CD4-positive, alpha-beta T cell treated with Interferon alpha-2 for 1 hour (primary cell): ENCODE data around the gene POU3F1.
"Not testable (repeated sequence)": the region's sequence is repeated elsewhere in the genome, so short reads cannot be mapped to it uniquely, and the experiment has no call there.

ENCODE experiments used
- DNase-seq, 2 donors: peaks; one replicate each; pipeline ENCODE4 v3.0.0-alpha.2; 2020 to 2022

Gene POU3F1

DNA sequence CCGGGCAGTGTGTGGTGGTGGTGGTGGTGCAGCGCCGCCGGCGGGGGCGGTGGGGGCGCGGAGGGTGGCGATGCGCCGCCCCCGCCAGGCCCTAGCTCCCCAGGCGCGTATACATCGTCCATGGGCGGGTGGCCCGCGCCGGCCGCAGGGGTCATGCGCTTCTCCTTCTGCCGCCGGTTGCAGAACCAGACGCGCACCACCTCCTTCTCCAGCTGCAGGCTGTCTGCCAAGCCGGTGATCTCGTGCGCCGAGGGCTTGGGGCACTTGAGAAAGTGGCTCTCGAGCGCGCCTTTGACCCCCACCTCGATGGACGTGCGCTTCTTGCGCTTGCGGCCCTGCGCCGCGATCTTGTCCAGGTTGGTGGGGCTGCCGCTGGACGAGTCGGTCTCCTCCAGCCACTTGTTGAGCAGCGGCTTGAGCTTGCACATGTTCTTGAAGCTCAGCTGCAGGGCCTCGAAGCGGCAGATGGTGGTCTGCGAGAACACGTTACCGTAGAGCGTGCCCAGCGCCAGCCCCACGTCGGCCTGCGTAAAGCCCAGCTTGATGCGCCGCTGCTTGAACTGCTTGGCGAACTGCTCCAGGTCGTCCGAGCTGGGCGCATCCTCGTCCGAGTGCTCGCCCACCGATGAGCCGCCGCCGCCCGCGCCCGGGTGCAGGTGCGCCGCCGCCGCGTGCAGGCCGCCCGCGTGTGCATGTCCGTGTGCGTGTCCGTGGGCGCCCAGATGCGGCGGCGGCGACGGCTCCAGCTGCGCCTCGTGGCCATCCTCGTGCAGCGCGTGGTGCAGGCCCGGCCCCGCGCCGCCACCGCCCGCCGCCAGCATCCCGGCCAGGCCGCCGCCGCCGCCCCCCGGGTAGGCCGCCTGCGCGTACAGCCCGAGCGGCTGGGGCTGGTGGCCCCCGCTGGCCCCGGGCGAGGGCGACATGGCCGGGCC, 926 bp downstream of the POU3F1 start:
- no peak for DNase-seq

DNA sequence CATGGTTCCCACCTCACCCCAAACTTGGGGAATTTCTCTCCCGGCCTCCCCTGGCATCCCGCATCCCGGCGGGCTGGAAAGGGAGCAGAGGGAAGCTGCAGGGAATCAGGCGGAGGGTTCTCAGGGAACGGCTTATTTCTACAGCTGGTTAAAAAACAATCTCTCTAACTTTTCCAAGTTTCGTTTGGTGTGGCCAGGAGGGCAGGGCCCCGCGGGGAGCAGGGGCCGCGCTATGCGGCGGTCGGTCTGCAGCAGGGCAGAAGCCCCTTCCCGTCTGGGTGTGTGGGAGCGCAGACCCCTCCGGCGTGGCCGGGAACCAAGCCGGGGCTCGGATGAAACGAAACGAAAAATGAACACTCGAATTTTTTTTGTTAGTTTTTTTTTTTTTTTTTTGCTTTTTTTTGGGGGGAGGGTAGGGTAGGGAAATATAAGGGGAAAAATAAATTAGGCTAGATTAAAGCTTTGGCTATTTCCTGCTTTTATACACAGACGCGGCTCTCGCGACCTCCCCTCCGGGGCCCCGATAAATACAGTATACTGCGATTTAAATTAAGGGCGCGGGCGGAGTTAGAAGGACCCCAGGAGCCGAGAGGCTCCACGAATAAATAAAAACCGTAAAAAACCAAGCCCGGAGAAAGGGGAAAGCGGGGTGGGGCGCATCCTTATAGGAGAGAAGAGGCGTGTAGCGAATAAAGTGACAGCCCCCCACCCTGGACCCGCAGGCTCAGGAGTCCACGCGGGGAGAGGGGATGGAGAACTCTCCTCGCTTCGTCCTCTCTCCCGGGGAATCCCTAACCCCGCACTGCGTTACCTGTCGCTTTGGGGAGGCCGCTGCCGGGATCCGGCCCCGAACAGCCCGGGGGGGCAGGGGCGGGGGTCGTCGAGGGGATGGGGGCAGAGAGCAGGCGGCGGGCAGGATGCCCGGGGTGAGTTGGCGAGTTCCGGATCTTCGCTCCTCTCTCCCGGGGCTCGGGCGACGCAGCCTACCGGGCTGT, 2.1 kb downstream of the POU3F1 start:
- no peak for DNase-seq

DNA sequence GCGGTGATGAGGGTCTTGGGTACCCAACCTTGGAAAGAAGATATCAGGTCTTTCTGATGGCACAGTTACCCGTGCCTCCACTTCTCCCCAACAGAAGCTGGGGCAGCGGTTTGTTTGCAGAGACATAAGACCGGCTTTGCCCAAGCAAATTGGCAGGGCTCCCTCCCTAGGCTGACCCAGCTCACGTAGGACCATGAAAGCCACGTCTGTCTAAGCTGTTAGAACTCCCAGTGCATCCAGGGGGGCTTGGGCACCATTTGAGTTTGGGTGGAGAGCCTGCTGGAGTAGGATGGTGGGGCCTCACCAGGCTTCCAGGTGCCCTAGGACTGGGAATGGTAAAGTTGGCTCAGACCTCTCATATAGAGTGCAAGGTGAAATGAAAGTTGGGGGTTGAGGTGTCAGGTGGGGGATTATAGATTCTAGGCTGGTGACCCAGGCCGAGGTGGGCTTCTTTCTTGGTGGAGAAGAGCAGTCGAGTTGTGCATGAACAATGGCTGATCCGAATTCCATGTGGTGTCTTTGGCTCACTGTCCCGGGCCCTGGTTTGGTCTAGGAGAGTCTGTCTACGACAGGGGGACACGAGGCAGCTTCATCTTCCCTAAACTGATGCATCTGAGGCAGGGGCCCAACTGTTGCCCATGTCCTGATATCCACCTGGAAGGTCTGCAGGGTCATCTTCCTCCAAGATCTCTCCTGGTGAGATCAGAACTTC, 3.4 kb downstream of the POU3F1 start:
- no peak for DNase-seq

DNA sequence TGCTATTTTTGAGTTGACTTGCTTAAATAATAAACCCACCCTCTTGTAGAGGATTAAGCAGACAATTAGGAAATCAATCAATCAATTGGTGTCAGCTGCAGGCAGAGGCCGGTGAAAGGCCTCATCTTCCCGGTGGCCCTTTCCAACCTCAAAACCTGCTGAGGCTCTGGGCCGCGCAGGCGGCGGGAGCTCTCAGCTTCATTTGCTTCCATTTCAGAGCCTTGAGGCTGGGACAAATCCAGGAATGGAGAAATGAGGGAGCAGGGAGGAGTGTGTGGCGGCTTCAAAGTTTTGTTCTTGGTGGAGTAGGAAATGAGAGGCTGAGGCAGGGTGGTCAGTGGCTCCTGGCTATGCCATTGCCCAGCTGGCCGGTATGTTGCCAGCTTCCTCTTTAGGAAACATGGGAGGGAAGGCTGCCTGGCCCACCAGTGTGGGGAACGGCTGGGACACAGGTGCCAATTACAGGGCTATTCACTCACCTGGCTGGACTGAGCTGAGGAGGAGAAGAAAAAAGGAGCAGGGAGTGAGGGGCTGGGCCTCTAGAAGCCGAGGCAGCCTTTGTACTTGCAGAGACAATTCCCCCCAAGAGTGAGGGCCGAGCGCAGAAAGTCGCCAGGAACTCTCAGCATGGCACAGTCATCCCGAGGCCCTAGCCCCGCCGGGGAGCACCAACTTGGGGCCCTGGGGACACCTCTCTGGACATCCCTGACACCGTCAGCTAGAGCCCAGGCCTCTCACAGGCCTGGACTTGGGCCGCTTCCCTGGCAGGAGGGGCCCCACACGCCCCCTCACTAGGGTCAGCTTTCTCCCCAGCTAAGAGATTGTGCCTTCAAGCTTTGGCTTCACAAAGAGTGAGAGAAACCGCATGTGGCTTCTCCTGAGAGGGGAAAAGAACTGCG, 4.4 kb downstream of the POU3F1 start:
- DNase-seq, result no peak

DNA sequence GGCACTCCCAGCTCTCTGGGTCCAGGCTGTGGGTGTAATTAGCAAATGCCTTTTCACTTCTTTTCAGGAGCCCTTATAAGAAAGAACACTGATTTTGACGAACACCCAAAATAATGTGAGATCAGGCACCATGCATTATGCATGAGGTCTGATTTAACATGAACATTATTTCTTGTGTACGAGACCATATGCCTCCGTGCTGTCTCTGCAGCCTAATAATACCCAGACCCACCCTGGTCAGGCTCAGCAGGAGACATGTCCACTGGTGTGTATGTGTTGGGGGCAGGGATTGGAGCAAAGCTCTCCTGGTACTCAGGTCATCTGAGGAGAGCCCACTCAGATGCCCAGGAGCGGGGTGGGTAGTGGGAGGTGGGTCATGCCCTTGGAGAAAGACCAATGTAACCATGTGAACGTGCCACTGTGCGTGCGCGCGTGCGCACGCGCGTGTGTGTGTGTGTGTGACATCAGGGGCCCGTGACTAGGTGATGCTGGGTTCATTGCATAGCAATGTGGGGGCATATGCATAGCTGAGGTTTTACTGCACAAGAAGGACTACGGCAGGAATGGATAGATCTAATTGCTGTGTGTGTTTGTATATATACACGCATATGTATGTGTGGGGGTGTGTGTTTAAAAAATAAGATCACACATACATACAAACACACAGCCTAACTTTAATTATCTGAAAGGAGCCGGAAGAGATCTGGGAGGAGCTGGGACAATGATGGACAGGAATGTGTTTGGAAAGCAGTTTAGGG, 7.1 kb downstream of the POU3F1 start:
- DNase-seq, result no peak

DNA sequence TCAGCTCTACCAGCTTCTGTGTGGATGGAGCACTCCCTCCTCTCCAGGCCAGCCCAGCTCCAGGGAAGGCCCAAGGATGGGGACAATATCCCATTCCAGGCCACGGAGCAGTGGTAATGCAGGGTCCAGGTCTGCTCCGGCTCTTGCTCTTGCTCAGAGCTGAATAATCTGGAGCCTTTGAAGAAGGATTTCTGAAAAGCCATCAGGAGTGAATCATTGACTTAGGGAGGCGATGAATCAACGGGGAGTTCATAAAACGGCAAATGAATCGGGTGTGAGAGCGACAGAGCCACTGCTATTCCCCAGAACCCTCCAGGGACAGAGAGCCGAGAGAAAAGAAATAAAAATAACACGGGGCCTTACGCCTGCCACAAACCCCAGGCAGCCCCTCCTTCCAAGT, 7.7 kb downstream of the POU3F1 start:
- no peak for DNase-seq

DNA sequence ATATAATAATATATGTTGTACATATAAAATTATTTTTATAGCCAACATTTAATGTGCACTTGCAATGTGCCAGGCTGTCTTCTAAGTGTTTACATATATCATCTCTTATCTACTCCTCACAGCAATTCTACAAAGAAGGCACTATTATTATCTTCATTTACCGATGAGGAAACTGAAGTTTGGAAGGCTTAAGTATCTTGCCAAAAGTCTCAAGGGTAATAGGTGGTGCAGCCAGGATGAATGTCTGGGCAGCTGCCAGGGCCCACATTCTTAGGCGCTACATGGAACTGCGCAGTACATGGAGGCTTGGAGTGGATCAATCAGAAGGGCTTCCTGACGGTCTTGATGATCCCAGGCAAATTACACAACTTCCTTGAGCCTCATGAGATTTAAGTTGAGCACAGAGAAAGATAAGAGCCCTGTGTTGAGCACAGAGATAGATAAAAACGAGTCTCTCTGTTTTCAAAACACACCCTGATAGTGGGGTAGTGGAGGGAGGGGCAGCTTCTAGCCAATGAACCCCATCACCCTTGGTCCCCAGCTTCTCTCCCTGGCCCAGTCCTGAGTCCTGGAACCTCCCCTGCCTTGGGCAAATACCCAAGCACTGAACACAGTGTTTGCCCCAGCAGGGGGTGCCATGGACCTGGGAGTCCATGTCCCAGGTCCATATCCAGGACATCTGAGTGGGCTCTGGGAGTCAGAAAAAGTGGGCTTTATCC, 9.2 kb downstream of the POU3F1 start:
- no peak for DNase-seq

DNA sequence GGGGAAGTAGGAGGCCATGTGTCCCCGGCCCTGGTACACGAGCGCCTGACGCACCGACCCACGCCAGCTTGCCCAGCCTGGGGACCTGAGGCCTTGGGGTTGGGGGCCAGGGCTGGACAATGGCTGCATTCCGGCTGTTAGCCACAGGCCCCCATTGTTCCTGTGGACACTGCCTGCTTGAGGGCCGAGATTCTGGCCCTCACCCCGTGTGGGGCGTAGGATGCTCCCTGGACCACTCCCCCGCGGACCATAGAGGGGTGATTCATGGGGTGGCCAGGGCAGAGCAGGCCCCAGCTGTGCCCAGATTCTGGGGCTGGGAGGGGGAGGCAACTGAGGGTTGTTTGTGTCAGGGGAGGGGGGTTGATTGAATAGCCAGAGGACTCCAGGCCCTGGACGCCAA, 11.7 kb downstream of the POU3F1 start:
- DNase-seq, result no peak

DNA sequence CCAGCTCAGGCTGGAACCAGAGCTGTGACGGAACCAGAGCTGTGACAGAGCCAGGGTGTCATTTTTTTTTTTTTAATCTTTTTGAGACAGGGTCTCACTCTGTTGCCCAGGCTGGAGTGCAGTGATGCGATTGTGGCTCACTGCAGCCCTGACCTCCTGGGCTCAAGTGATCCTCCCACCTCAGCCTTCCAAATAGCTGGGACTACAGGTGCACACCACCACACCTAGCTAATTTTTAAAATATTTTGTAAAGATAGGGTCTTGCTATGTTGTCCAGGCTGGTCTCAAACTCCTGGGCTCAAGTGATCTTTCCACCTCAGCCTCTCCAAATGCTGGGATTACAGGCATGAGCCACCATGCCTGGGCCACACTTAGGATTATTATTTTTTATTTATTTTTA, 13.6 kb downstream of the POU3F1 start:
- DNase-seq, result not testable (repeated sequence)

DNA sequence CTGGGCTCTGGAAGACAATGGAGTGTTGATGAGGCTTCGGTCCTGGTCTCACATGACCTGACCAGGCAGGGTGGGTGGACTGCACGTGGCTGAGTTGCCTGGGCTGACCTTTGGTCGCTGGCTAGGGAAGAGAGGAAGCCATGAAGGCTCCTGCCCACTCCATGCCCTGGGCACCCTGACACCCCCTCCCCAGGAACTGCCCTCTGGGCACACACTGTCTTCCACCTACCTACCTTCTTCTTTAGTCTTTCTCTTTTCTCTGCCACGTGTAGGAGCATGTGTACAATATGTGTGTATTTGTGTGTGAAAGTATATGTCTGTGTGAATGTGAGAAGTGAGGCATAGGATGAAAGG, 15.1 kb downstream of the POU3F1 start:
- no peak for DNase-seq

DNA sequence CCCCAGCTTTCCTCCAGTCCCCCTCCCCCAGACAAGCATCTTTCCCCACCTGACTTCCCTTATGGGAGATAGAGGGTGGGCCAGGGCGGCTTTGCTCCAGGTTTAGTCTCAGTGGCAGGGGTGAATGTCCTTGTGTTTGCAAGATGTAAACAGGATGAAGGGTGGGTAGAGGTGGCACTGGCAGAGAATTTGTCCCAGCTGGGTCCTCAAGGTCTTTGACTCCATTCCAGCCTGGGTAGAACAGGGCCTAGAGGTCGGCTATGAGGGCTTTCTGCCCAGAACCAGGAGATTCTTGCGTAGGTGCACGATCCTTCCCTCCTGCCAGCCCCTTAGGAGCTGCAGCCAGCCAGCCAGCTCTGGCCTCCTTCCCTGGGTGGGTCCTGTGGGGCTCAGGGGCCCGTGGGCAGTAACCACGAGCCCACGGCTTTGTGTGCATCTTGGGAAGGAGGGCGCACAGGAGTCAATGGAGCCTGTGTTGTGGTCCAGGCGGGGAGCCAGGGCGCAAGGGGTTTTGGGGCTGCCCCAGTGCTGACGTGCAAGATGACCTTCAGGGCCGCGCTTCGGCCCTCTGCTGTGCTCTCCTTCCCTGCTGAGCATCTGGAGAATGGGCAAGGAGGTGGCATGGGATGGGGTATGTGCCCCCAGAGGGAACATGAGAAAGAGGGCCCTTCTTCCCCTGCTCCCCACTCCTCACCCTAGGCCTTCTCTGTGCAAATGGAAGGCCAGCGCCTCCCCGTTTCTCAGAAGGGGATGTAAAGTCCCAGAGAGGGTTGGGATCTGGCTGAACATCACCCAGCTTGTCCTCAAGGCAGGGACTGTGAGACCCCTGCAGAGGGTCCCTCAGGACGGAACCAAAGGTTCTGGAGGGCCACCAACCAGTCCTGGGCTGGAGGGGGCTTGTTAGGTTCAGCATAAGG, 15.7 kb downstream of the POU3F1 start:
- DNase-seq, result no peak

DNA sequence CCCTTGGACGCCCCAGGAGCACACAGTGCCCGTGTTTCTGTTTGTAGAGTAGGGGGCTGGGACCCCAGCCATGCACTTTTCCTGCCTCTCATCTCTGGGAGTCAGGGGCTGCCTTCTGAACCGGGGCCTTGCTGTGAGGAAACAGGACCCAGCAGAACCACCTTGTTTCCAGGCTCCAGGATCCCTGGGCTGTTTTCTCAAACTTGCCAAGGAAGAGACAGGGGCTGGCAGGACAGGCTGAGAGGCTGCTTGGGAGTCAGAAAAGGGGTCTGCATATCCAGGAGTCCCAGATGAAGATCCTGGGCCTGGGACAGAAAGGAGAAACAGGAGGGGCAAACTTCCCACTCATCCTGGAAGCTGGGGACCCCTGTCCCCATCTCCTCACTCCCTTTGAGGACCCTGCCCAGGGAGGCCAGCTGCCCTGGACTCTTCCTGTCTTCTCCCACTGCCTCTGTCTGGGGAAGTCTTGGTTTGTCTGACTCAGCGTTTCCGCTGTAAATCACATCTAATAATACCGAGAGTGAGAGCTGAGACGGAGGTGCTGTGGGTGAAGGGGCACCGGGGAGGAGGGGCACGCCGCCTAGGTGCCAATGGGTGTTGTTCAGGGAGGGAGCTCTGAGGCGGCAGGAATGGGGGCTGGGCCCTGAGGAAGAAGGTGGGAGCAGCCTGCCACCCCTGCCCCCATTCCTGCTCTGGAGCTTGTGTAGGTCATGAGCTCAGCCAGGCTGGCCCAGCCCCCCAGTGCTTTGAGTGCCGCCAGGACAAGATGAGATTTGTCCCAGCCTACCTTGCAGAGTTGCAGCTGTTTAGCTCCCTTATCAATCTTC, 16.7 kb downstream of the POU3F1 start:
- peak; percentile 17 to 58 for DNase-seq

DNA sequence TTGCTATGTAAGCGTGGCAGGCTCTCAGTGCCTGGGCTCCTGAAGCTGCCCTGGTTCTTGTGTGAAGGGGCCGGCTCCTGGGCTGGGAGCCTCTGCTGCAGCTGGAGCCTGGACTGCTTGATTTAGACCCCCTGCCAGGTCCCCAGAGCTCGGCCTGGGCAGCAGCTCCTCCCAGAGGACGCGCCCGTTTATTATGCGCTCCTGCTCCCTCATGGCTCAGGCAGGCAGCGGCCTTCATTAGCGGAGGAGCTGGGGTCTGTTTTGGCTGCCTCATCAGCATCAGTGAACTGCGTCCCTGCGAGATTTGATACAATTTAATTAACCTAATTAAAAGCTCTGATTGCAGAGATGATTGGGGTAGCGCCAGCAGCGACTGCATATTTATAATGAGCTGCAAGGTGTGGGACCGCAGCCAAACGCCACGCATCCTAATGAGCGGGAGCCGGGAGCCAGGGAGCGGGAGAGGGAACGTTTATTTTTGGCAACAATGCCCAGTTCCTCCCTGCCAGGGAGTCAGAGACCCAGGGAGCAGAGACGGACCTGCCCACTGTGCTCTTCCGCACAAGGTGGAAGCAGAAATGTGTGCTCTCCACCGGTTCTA, 17.4 kb downstream of the POU3F1 start:
- DNase-seq, result no peak

DNA sequence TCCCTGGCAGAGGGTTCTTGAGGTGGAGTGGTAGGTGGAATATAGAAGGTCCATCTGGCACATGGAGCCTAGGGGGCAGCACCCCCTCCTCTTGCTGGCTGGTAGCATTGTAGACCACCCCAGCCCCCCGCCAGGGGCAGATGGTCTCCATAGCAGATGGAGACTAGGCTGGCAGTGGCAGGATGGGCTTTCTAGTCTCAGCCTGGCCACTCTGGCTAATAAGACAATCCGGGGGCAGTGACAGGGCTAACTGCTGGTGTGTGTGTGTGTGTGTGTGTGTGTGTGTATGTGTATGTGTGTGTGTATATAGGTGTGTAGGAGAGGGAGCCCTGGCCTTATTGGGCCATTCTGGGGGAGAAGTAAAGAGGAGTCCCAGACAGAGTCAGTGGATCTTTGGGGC, 17.9 kb downstream of the POU3F1 start:
- DNase-seq, result no peak

DNA sequence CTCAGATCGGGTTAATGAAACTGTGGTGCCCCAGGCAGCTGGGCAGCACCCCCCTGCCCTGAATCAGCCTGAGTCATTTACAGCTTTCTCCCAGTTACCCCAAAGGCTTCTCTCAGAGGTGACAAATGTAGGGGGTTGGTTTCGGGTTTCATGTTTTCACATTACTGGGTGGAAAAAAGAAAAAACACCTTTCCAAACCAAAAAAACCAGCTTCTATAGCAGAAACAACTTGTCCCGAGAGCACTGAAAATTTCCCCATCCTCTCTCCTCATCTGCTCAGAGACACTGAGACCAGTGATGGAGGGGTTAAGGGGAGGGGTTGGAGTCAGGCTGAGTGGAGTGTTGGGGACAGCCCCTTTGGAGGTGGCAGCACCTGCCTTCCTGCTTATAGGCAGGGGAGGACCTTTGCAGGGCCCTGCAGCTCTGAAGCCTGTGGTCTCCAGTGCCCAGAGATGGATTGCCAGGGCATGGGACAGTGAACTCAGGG, 18.4 kb downstream of the POU3F1 start:
- no peak for DNase-seq

DNA sequence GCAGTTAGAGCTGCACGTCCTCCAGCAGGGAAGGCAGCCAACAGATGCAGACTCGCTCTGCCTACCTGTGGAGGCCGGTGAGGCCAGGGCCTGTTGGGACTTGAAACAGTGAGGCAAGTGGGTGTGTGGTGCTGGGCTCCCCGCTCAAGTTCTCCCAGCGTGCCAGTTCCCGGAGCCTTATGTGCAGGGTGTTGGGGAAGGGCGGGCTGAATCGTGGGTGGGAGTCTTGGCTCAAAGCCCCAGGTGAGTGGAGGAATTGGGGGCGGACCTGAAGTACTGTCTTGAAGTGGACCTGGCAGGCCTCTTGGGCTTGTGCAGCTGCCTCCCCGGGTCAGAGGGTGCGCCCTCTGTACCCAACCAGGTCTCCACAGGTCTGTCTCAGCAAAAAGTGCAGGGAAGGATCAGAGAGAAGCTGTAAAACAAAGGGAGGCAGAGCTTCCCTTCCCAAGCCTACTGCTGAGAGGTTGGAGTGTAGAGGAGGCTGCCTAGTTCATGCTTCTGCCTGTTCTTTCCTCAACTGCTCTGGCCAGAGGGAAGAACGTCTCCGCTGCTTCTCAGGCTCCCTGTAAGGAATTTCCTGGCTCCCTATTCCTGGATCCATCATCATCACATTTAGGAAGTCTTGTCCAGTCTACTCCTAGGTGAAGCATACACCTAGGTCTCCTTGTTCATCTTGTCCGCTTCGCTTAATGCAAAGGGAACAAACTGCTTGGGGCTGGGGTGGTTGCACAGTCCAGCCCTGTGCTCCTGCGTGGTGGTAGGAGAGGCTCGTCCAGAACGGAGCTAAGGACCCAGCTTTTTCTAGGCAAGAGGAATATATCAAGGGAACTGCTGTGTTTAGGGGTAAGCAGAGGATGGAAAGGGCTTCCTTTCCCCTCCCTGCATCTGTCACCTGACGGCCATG, 19.1 kb downstream of the POU3F1 start:
- DNase-seq, result no peak
